HCEC 1CT (cell line): ENCODE results near the gene DCDC1.

Experiments used
- DNase-seq: peaks from one replicate; pipeline ENCODE4 v3.0.0-alpha.2; 2017

The DCDC1 gene

GRCh38 chr11:30823119-30823518 lies 546.4 kb downstream of the DCDC1 start:
- DNase-seq, result no peak

GRCh38 chr11:30821438-30821965 lies 548.0 kb downstream of the DCDC1 start:
- DNase-seq, result no peak

- no peak for DNase-seq
These were observed 550.8 kb downstream of the DCDC1 start for GRCh38 chr11:30818721-30819120.

DNA sequence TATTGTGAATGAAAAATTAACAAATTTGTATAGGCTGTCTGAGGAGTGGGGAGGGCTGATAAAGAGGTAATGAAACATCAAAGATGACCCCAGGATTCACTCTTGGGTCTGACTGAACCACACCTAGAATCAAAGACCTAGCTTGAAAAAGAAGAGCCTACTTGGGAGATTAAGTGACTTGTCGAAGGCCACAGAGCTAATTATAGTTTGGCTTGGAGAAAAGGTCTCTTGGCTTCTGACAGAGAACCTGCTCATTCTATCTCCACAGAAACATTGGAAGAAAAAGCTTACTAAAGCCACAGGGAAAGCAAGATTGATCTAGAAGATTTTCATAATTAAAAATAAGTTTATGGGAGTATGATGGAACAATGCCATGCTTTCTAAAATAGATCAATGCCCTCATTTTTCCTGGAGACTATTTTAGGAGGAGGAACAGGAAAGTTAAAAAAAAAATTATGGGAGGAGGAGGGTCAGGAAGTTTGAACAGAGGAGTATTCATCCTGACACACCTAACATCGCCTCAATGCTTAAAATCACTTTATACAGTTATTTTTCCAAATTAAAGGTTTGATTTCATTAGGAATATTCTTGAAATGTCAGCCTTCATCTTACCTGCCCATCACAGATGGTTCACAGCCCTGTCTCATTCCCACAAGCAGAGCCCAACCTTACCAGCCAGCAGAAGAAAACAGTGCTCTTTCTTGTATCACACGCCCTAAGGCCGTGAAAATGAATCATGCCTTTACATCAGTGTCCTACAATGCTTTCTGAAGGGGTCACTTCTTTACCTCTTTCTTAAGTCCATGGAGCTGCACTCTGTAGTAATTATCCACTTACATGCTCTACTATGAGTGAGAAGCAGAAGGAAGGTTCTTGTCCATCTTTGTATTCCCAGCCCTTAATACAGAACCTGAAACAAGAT lies 552.3 kb downstream of the DCDC1 start:
- DNase-seq, result no peak

- DNase-seq, result no peak
These were observed 553.9 kb downstream of the DCDC1 start for GRCh38 chr11:30815619-30816018.

GRCh38 chr11:30814737-30815136 lies 554.8 kb downstream of the DCDC1 start:
- DNase-seq, result no peak
